Vagina (tissue), 2 donors: ENCODE results near the gene SLC35B4. TPM values are rescaled to one million over a fixed set of nuclear protein-coding genes. Genes with fewer than 3 reads are reported as not detected.
"Not testable (repeated sequence)": the region's sequence is repeated elsewhere in the genome, so short reads cannot be mapped to it uniquely, and the experiment has no call there.

Experiments used
- DNase-seq, 2 donors: peaks; one replicate each; pipeline ENCODE4 v3.0.0-alpha.2; 2017; ENCODE audit errors: extremely low spot score in 2 of 2
- H3K27ac ChIP-seq: fragments of 200-600 bp; sonication (generic); one replicate; pipeline ENCODE4 v1.5.1; 2019
- H3K27me3 ChIP-seq: fragments of 200-600 bp; sonication (generic); one replicate; pipeline ENCODE4 v1.5.1; 2019
- H3K36me3 ChIP-seq, 2 donors: fragments of 200-600 bp; sonication (generic); one replicate each; pipeline ENCODE4 v1.5.1; 2017 to 2019
- H3K4me1 ChIP-seq: fragments of 200-600 bp; sonication (generic); one replicate; pipeline ENCODE4 v1.5.1; 2019
- H3K4me3 ChIP-seq, 2 donors: fragments of 200-600 bp; sonication (generic); 1 replicate in 1 of 2; 2 replicates in 1 of 2; pipeline ENCODE4 v1.5.1; 2016 to 2019
- H3K9me3 ChIP-seq: fragments of 200-600 bp; sonication (generic); one replicate; pipeline ENCODE4 v1.5.1; 2019
- POLR2A ChIP-seq, 2 donors: fragments of 450-650 bp; IDR thresholded peaks; one replicate each; pipeline ENCODE4 v1.6.1; 2017; ENCODE audit warnings: antibody characterized with exemption in 2 of 2, mild to moderate bottlenecking in 2 of 2, moderate library complexity in 2 of 2
- POLR2AphosphoS5 ChIP-seq, 2 donors: sonication (generic); formaldehyde crosslinking; IDR thresholded peaks; one replicate each; pipeline ENCODE4 v1.9.0; 2017; ENCODE audit warnings: antibody characterized with exemption in 2 of 2, mild to moderate bottlenecking in 2 of 2, low read depth in 1 of 2; ENCODE audit not compliant: insufficient read depth in 1 of 2
- intact Hi-C: fragments of 100-400 bp; cut with DNase I; formaldehyde crosslinking; loops from one replicate; pipeline ENCODE4 v1.15.1; 2023
- total RNA-seq: library from RNA; depleted of rRNA; stranded (reverse); fragments of >200 nt; gene quantifications from one replicate; pipeline ENCODE4 v1.2.3, GENCODE V29; 2016
- TF ChIP-seq, protein P1 (sequence below), 3 experiments: fragments of 450-650 bp in 2 of 3; fragments of 200-600 bp in 1 of 3; sonication (generic) in 1 of 3; IDR thresholded peaks; one replicate each; pipeline ENCODE4 v1.5.1; 2017 to 2019; ENCODE audit warnings: antibody characterized with exemption in 3 of 3, mild to moderate bottlenecking in 2 of 3, moderate library complexity in 2 of 3

Gene SLC35B4
- total RNA-seq, 1 donor from 2014 or later, result 13.0 TPM

DNA sequence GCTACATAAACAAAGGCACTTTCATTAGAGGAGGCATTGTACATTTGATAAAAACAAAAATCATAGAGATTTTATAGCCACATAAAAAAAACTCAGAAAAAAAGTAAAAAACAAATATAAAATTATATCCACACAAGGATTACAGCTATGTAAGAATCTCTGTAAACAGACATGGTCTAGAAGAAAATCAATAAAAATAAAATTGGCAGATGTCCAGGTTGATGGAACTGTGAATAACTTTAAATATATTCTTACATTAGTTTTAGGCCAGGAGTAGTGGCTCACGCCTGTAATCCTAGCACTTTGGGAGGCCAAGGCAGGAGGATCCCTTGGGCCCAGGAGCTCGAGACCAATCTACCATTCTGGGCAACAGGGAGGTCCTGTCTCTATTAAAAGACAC is 19.2 kb downstream of the SLC35B4 start:
- no peak overlapping the region for H3K27ac ChIP-seq
- H3K9me3 ChIP-seq, result no peaks in the 10 kb centered on the region
- H3K4me3 ChIP-seq, result no peak overlapping the region
- H3K27me3 ChIP-seq, result no peaks in the 10 kb centered on the region
- H3K4me1 ChIP-seq, result no peaks in the 10 kb centered on the region
- no peak for DNase-seq
- intact Hi-C loops, result no loop called here
- TF ChIP-seq POLR2AphosphoS5 (IDR thresholded peaks at IDR 0.05; ENCODE audit: insufficient read depth in 1 of 2, low read depth in 1 of 2) (no peak), POLR2A (IDR thresholded peaks at IDR 0.05) (no peak)
- TF ChIP-seq, protein P1, sequence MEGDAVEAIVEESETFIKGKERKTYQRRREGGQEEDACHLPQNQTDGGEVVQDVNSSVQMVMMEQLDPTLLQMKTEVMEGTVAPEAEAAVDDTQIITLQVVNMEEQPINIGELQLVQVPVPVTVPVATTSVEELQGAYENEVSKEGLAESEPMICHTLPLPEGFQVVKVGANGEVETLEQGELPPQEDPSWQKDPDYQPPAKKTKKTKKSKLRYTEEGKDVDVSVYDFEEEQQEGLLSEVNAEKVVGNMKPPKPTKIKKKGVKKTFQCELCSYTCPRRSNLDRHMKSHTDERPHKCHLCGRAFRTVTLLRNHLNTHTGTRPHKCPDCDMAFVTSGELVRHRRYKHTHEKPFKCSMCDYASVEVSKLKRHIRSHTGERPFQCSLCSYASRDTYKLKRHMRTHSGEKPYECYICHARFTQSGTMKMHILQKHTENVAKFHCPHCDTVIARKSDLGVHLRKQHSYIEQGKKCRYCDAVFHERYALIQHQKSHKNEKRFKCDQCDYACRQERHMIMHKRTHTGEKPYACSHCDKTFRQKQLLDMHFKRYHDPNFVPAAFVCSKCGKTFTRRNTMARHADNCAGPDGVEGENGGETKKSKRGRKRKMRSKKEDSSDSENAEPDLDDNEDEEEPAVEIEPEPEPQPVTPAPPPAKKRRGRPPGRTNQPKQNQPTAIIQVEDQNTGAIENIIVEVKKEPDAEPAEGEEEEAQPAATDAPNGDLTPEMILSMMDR (IDR thresholded peaks at IDR 0.05), result no peak
- peaks cover 0 to 59% of the 10 kb centered on the region in 2 donors for H3K36me3 ChIP-seq

DNA sequence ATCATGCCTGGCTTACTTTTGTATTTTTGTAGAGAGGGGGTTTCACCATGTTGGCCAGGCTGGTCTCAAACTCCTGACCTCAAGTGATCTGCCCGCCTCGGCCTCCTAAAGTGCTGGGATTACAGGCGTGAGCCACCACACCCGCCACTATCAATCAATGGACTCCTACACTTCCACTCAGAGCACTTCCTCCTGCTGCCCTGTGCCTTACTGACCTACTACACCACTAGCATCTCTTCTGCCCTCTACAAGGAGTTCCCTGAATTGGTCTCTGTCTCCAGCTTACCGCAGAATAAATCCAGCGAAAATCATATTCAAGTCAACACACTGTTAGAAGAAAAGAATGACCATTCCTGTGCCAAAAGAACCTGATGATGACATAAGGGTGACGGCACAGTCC is 20.7 kb downstream of the SLC35B4 start:
- DNase-seq, H3K27me3 ChIP-seq, H3K27ac ChIP-seq, H3K9me3 ChIP-seq, intact Hi-C loops, H3K4me3 ChIP-seq, H3K4me1 ChIP-seq: not testable (repeated sequence)
- peaks cover 0 to 45% of the 10 kb centered on the region in 2 donors for H3K36me3 ChIP-seq

GRCh38 chr7:134293002-134293740 is 23.6 kb downstream of the SLC35B4 start:
- no peaks in the 10 kb centered on the region for H3K27me3 ChIP-seq
- no peak for DNase-seq

DNA sequence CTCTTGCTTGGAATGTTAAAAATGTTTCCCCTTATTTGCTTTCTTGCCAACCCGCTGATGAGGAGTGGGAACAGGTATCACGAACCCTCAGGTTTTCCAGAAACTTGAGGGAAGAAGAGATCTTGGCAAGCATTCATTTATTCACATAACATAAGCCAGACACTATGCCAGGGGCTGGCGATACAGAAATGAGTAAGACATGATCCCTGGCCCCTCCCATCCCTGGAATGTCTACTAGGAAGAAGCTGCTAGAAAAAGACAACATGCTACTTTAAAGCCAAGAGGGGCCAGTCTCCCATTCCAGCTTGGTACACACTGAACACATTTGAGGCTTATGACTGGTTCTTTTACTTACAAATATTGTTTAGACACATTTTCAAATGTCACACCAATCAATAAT is 26.4 kb downstream of the SLC35B4 start:
- DNase-seq, result no peak
- intact Hi-C loops, result no loop called here
- peaks cover 0 to 18% of the 10 kb centered on the region in 2 donors for H3K36me3 ChIP-seq

More at GRCh38 chr7:134293002-134293740, 23.6 kb downstream of the SLC35B4 start:
- peaks cover 13% of the 10 kb centered on the region for H3K4me1 ChIP-seq
- intact Hi-C loops, result no loop called here
- H3K36me3 ChIP-seq, result peaks cover 0 to 28% of the 10 kb centered on the region in 2 donors
- no peak overlapping the region for H3K27ac ChIP-seq
- TF ChIP-seq POLR2A (IDR thresholded peaks at IDR 0.05) (no peak), POLR2AphosphoS5 (IDR thresholded peaks at IDR 0.05; ENCODE audit: insufficient read depth in 1 of 2, low read depth in 1 of 2) (no peak)
- TF ChIP-seq, protein P1 (IDR thresholded peaks at IDR 0.05), result no peak
- H3K9me3 ChIP-seq, result no peaks in the 10 kb centered on the region
- H3K4me3 ChIP-seq, result no peak overlapping the region

DNA sequence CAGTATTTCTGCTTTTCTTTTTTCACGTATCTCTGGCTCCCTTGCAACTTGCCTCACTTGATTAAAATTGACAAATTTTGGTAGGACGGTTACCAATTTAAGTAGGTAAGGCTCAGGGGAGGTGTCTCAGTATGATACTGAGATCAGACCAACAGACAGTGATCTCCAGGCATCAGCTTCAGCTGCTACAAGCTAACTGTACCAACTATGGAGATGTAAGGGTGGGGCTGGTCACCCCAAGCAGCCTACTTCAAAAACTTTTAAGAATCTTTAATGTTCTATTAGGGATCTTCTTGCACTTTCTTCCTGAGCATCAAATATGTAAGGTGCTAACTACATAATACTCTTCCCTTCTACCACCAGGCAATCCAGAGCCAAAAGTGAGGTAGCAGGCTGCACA is 26.9 kb downstream of the SLC35B4 start:
- H3K9me3 ChIP-seq, result no peaks in the 10 kb centered on the region
- H3K27me3 ChIP-seq, result no peaks in the 10 kb centered on the region
- H3K4me1 ChIP-seq, result peaks cover 13% of the 10 kb centered on the region
- TF ChIP-seq POLR2A (IDR thresholded peaks at IDR 0.05) (no peak), POLR2AphosphoS5 (IDR thresholded peaks at IDR 0.05; ENCODE audit: insufficient read depth in 1 of 2, low read depth in 1 of 2) (no peak)
- TF ChIP-seq, protein P1 (IDR thresholded peaks at IDR 0.05), result no peak
- no peak for DNase-seq
- H3K36me3 ChIP-seq, result peaks cover 0 to 14% of the 10 kb centered on the region in 2 donors
- no peak overlapping the region for H3K27ac ChIP-seq
- no peak overlapping the region for H3K4me3 ChIP-seq
- intact Hi-C loops, result no loop called here

More for the DNA sequence above, 26.4 kb downstream of the SLC35B4 start:
- H3K4me1 ChIP-seq, result peaks cover 13% of the 10 kb centered on the region
- no peak overlapping the region for H3K27ac ChIP-seq
- no peak overlapping the region for H3K4me3 ChIP-seq
- H3K27me3 ChIP-seq, result no peaks in the 10 kb centered on the region
- H3K9me3 ChIP-seq, result no peaks in the 10 kb centered on the region
- TF ChIP-seq, protein P1 (IDR thresholded peaks at IDR 0.05), result no peak
- no peak for TF ChIP-seq POLR2AphosphoS5 (IDR thresholded peaks at IDR 0.05; ENCODE audit: insufficient read depth in 1 of 2, low read depth in 1 of 2)
- TF ChIP-seq POLR2A (IDR thresholded peaks at IDR 0.05), result no peak
